HCT116 (cell line): Measurements from ENCODE around the gene DNMT3A. TPM values are rescaled to one million over a fixed set of nuclear protein-coding genes. Genes with fewer than 3 reads are reported as not detected.

Source experiments
- ATAC-seq: fragments of 200-7000 bp; cut with Tn5 transposase; 2 replicates; pipeline ENCODE4 v1.9.1; 2020; ENCODE audit warnings: mild to moderate bottlenecking, moderate library complexity
- BruUV-seq: library from RNA; stranded (reverse); fragments of 400-500 nt; replicated peaks from 2 replicates; lab custom pipeline; 2021; lab: Mats Ljungman, UMichigan
- CTCF ChIA-PET: fragments of 300-600 bp; sonication (Branson Sonifier 250); formaldehyde crosslinking; loops from one replicate; lab custom pipeline; 2021; ENCODE audit warnings: antibody characterized with exemption; lab: Charles Lee
- POLR2A ChIA-PET: fragments of 300-600, 350-600 bp; sonication (Branson Sonifier 250); formaldehyde crosslinking; loops from one replicate; lab custom pipeline; 2021; ENCODE audit warnings: antibody characterized with exemption; lab: Charles Lee
- RAD21 ChIA-PET, 2 experiments: fragments of 300-600 bp; sonication (Branson Sonifier 250); formaldehyde crosslinking; loops; one replicate each; lab custom pipeline; 2023; ENCODE audit warnings: low total read pairs in 2 of 2; ENCODE audit not compliant: uncharacterized antibody in 2 of 2, unreplicated experiment in 2 of 2, low non-redundant PET in 1 of 2; lab: Charles Lee
- DNase-seq: peaks from one replicate; pipeline ENCODE4 v3.0.0-alpha.2; 2010; ENCODE audit warnings: low read depth, low spot score
- H2AFZ ChIP-seq: fragments of 200-600 bp; shearing (Covaris generic), sonication (generic); 2 replicates; pipeline ENCODE4 v1.6.1; 2017; ENCODE audit warnings: low read depth, mixed run types, mixed read lengths, antibody characterized with exemption, low read length; ENCODE audit not compliant: poor library complexity, severe bottlenecking
- H3K27ac ChIP-seq: 2 replicates; pipeline ENCODE4 v1.5.1; 2012; ENCODE audit warnings: low read depth, low read length
- H3K27me3 ChIP-seq: fragments of 200-600 bp; sonication (generic); 2 replicates; pipeline ENCODE4 v1.6.1; 2016; ENCODE audit warnings: mixed run types, low read length, mixed read lengths; ENCODE audit not compliant: insufficient read depth
- H3K36me3 ChIP-seq, 2 experiments: fragments of 200-500 bp in 1 of 2; fragments of 200-600 bp in 1 of 2; sonication (Bioruptor generic) in 1 of 2; sonication (generic) in 1 of 2; 2 replicates each; pipeline versions ENCODE4 v1.5.1 to v1.6.1; 2014 to 2016; ENCODE audit warnings: low read length in 2 of 2, inconsistent platforms in 1 of 2, mixed read lengths in 1 of 2, mixed run types in 1 of 2; ENCODE audit not compliant: insufficient read depth in 2 of 2, control insufficient read depth in 1 of 2
- H3K4me1 ChIP-seq, 2 experiments: fragments of 200-600 bp in 1 of 2; sonication (generic) in 1 of 2; 2 replicates each; pipeline versions ENCODE4 v1.5.1 to v1.6.1; 2012 to 2017; ENCODE audit warnings: low read length in 2 of 2, inconsistent platforms in 1 of 2, mild to moderate bottlenecking in 1 of 2, mixed read lengths in 1 of 2, mixed run types in 1 of 2, moderate library complexity in 1 of 2; ENCODE audit not compliant: insufficient read depth in 2 of 2, control insufficient read depth in 1 of 2
- H3K4me2 ChIP-seq: fragments of 200-600 bp; sonication (generic); 2 replicates; pipeline ENCODE4 v1.6.1; 2017; ENCODE audit warnings: mixed run types, low read length, mixed read lengths
- H3K4me3 ChIP-seq, 2 experiments: fragments of 200-600 bp in 1 of 2; sonication (generic) in 1 of 2; replicated peaks in 1 of 2; 2 replicates each; pipeline ENCODE4 v1.5.1; 2011 to 2016; ENCODE audit warnings: low read length in 2 of 2, control low read depth in 1 of 2, low read depth in 1 of 2, mild to moderate bottlenecking in 1 of 2, mixed read lengths in 1 of 2, mixed run types in 1 of 2
- H3K79me2 ChIP-seq: fragments of 200-600 bp; sonication (generic); 2 replicates; pipeline ENCODE4 v1.6.1; 2017; ENCODE audit warnings: mild to moderate bottlenecking, mixed run types, low read length, moderate library complexity, mixed read lengths; ENCODE audit not compliant: insufficient read depth
- H3K9ac ChIP-seq: fragments of 200-600 bp; sonication (generic); 2 replicates; pipeline ENCODE4 v1.6.1; 2016; ENCODE audit warnings: low read length, mixed read lengths
- H3K9me2 ChIP-seq: fragments of 200-600 bp; sonication (generic), shearing (Covaris generic); 2 replicates; pipeline ENCODE4 v1.6.1; 2017; ENCODE audit warnings: mixed run types, mild to moderate bottlenecking, moderate library complexity; ENCODE audit not compliant: insufficient read depth
- H3K9me3 ChIP-seq, 2 experiments: fragments of 200-500 bp in 1 of 2; fragments of 200-600 bp in 1 of 2; sonication (Bioruptor generic) in 1 of 2; sonication (generic) in 1 of 2; 2 replicates each; pipeline ENCODE4 v1.6.1; 2014 to 2017; ENCODE audit warnings: low read length in 2 of 2, mixed read lengths in 2 of 2, inconsistent platforms in 1 of 2, low read depth in 1 of 2, mild to moderate bottlenecking in 1 of 2, mixed run types in 1 of 2, moderate library complexity in 1 of 2; ENCODE audit not compliant: control insufficient read depth in 1 of 2, insufficient read depth in 1 of 2
- H4K20me1 ChIP-seq: fragments of 200-600 bp; sonication (generic), shearing (Covaris generic); 2 replicates; pipeline ENCODE4 v1.6.1; 2017; ENCODE audit warnings: mixed run types, mild to moderate bottlenecking, moderate library complexity; ENCODE audit not compliant: insufficient read depth
- CBX3 ChIP-seq: IDR thresholded peaks from 2 replicates; pipeline ENCODE4 v1.6.1; 2012; ENCODE audit warnings: low read depth
- EGR1 ChIP-seq: IDR thresholded peaks from 2 replicates; pipeline ENCODE4 v1.6.1; 2012; ENCODE audit warnings: low read depth
- ELF1 ChIP-seq: IDR thresholded peaks from 2 replicates; pipeline ENCODE4 v1.6.1; 2012; ENCODE audit warnings: low read depth, borderline replicate concordance
- EZH2 ChIP-seq: fragments of 200-600 bp; sonication (generic); IDR thresholded peaks from 2 replicates; pipeline ENCODE4 v1.6.1; 2017; ENCODE audit warnings: antibody characterized with exemption, mixed run types
- EZH2phosphoT487 ChIP-seq: fragments of 200-600 bp; IDR thresholded peaks from 2 replicates; pipeline ENCODE4 v1.6.1; 2018; ENCODE audit warnings: antibody characterized with exemption, borderline replicate concordance
- JUND ChIP-seq: IDR thresholded peaks from 2 replicates; pipeline ENCODE4 v1.6.1; 2012
- POLR2A ChIP-seq: IDR thresholded peaks from 2 replicates; pipeline ENCODE4 v1.7.0; 2011; ENCODE audit warnings: borderline replicate concordance; ENCODE audit not compliant: insufficient read depth, insufficient read length; ENCODE audit errors: extremely low read depth
- POLR2AphosphoS5 ChIP-seq: IDR thresholded peaks from 2 replicates; pipeline ENCODE4 v1.6.1; 2011; ENCODE audit warnings: mild to moderate bottlenecking, low read depth, low read length, moderate library complexity
- REST ChIP-seq: IDR thresholded peaks from 2 replicates; pipeline ENCODE4 v1.6.1; 2012; ENCODE audit warnings: low read depth
- SIN3A ChIP-seq: IDR thresholded peaks from 2 replicates; pipeline ENCODE4 v1.6.1; 2012; ENCODE audit warnings: low read depth
- SP1 ChIP-seq: IDR thresholded peaks from 2 replicates; pipeline ENCODE4 v1.6.1; 2012; ENCODE audit warnings: low read depth
- SRF ChIP-seq: IDR thresholded peaks from 2 replicates; pipeline ENCODE4 v1.6.1; 2012; ENCODE audit warnings: low read depth
- TCF7L2 ChIP-seq: IDR thresholded peaks from 2 replicates; pipeline ENCODE4 v1.7.0; 2011; ENCODE audit warnings: borderline replicate concordance, inconsistent platforms; ENCODE audit not compliant: insufficient read depth, insufficient read length; ENCODE audit errors: extremely low read depth
- YY1 ChIP-seq: IDR thresholded peaks from 2 replicates; pipeline ENCODE4 v1.6.1; 2011; ENCODE audit warnings: low read length, low read depth, moderate library complexity, mild to moderate bottlenecking; ENCODE audit not compliant: insufficient replicate concordance; ENCODE audit errors: extremely low read depth
- ZFX ChIP-seq: fragments of 450-650 bp; IDR thresholded peaks from 2 replicates; pipeline ENCODE4 v1.6.1; 2017
- ZNF274 ChIP-seq: fragments of 200-500 bp; sonication (Bioruptor generic); IDR thresholded peaks from 2 replicates; pipeline ENCODE4 v1.6.1; 2014; ENCODE audit warnings: mild to moderate bottlenecking, low read depth, low read length, inconsistent platforms
- intact Hi-C: fragments of 100-400 bp; cut with micrococcal nuclease; formaldehyde crosslinking; loops from 2 replicates; pipeline ENCODE4 v1.10.0; 2022
- total RNA-seq: library from RNA; stranded (reverse); gene quantifications from one replicate; pipeline ENCODE4 v1.2.1, GENCODE V29; 2021; ENCODE audit not compliant: unreplicated experiment
- TF ChIP-seq, protein P1 (sequence below), 3 experiments: fragments of 200-600 bp in 1 of 3; sonication (generic) in 1 of 3; IDR thresholded peaks in 2 of 3; conservative IDR thresholded peaks in 1 of 3; 2 replicates each; pipeline ENCODE4 v1.5.1; 2012 to 2017; ENCODE audit warnings: low read depth in 2 of 3, low read length in 2 of 3, antibody characterized with exemption in 1 of 3, borderline replicate concordance in 1 of 3, control low read depth in 1 of 3, mild to moderate bottlenecking in 1 of 3, mixed read lengths in 1 of 3, mixed run types in 1 of 3, moderate library complexity in 1 of 3; ENCODE audit not compliant: insufficient read depth in 1 of 3
- TF ChIP-seq, protein P2 (sequence below): IDR thresholded peaks from 2 replicates; pipeline ENCODE4 v1.6.1; 2011; ENCODE audit warnings: mild to moderate bottlenecking, low read length, moderate library complexity; ENCODE audit not compliant: insufficient replicate concordance; ENCODE audit errors: extremely low read depth
- TF ChIP-seq, protein P3 (sequence below): IDR thresholded peaks from 2 replicates; pipeline ENCODE4 v1.6.1; 2012

Gene DNMT3A
- total RNA-seq, 1 experiment from 2014 or later: 14.3 TPM

GRCh38 chr2:25343187-25343825 is 1.6 kb upstream of the DNMT3A start:
- Histone ChIP-seq H3K9me2 (no peaks in the 10 kb centered on the region), H3K9me3 (no peaks in the 10 kb centered on the region), H3K27ac (no peak overlapping the region), H3K36me3 (no peaks in the 10 kb centered on the region), H3K4me3 (peak overlapping the region in 1 of 2 experiments; percentile 63; a peak in 1 of 4 replicates), H3K27me3 (no peaks in the 10 kb centered on the region), H3K9ac (no peak overlapping the region), H3K4me2 (peak overlapping the region; percentile 87; the same call in 1 of the 2 replicates), H3K79me2 (0 out of 2 replicates have a peak, but pooled peaks cover 5% of the 10 kb centered on the region), H2AFZ (no peak overlapping the region), H4K20me1 (no peaks in the 10 kb centered on the region), H3K4me1 (peaks cover 15 to 28% of the 10 kb centered on the region in 2 experiments)
- intact Hi-C loops: no loop called here
- ChIA-PET RAD21 (no interaction called here), POLR2A (interaction anchor here (0.6 kb wide), 1 partner anchor 28 kb away, joined by 3 read pairs; no protein-coding TSS in a partner anchor), CTCF (interaction anchor here (1.2 kb wide), 1 partner anchor 19 kb away, joined by 4 read pairs; no protein-coding TSS in a partner anchor)
- no peak for DNase-seq
- no TSS peak for BruUV-seq
- ATAC-seq: no peak
- TF ChIP-seq TCF7L2: no peak
- TF ChIP-seq POLR2AphosphoS5: no peak
- no peak for TF ChIP-seq EZH2
- TF ChIP-seq SP1: no peak
- TF ChIP-seq, protein P1, sequence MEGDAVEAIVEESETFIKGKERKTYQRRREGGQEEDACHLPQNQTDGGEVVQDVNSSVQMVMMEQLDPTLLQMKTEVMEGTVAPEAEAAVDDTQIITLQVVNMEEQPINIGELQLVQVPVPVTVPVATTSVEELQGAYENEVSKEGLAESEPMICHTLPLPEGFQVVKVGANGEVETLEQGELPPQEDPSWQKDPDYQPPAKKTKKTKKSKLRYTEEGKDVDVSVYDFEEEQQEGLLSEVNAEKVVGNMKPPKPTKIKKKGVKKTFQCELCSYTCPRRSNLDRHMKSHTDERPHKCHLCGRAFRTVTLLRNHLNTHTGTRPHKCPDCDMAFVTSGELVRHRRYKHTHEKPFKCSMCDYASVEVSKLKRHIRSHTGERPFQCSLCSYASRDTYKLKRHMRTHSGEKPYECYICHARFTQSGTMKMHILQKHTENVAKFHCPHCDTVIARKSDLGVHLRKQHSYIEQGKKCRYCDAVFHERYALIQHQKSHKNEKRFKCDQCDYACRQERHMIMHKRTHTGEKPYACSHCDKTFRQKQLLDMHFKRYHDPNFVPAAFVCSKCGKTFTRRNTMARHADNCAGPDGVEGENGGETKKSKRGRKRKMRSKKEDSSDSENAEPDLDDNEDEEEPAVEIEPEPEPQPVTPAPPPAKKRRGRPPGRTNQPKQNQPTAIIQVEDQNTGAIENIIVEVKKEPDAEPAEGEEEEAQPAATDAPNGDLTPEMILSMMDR (IDR thresholded peaks at IDR 0.05 in 2 of 3, conservative IDR thresholded peaks at IDR 0.05 in 1 of 3; ENCODE audit: borderline replicate concordance in 1 of 3, insufficient read depth in 1 of 3, low read depth in 2 of 3, low read length in 2 of 3): no peak
- TF ChIP-seq ELF1: no peak
- no peak for TF ChIP-seq ZNF274
- TF ChIP-seq EGR1: no peak
- TF ChIP-seq, protein P2, sequence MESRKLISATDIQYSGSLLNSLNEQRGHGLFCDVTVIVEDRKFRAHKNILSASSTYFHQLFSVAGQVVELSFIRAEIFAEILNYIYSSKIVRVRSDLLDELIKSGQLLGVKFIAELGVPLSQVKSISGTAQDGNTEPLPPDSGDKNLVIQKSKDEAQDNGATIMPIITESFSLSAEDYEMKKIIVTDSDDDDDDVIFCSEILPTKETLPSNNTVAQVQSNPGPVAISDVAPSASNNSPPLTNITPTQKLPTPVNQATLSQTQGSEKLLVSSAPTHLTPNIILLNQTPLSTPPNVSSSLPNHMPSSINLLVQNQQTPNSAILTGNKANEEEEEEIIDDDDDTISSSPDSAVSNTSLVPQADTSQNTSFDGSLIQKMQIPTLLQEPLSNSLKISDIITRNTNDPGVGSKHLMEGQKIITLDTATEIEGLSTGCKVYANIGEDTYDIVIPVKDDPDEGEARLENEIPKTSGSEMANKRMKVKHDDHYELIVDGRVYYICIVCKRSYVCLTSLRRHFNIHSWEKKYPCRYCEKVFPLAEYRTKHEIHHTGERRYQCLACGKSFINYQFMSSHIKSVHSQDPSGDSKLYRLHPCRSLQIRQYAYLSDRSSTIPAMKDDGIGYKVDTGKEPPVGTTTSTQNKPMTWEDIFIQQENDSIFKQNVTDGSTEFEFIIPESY: no peak
- TF ChIP-seq SIN3A: no peak
- no peak for TF ChIP-seq JUND
- TF ChIP-seq ZFX: no peak
- TF ChIP-seq EZH2phosphoT487: no peak
- no peak for TF ChIP-seq CBX3
- no peak; the same call in 1 of the 2 replicates for TF ChIP-seq REST
- no peak for TF ChIP-seq SRF
- no peak for TF ChIP-seq YY1
- TF ChIP-seq POLR2A: no peak
- TF ChIP-seq, protein P3, sequence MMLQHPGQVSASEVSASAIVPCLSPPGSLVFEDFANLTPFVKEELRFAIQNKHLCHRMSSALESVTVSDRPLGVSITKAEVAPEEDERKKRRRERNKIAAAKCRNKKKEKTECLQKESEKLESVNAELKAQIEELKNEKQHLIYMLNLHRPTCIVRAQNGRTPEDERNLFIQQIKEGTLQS: no peak
